T-helper 9 cell (primary cell): ENCODE measurements around the gene PHYHD1.

Experiments used
- DNase-seq: peaks from one replicate; pipeline ENCODE4 v3.0.0-alpha.2; 2020
- total RNA-seq, 2 donors: gene quantifications; one replicate each; lab custom pipeline; 2026; lab: John Stamatoyannopoulos, UW

The PHYHD1 gene
- 0.35 to 0.97 reads per million in 2 donors for total RNA-seq

- DNase-seq: no peak
Observed at GRCh38 chr9:128920381-128921058, at the start of gene PHYHD1. PHYHD1 (plus strand) TSS chr9:128920982; CDS start chr9:128922324, 1,342 bp downstream.

- no peak for DNase-seq
Observed at GRCh38 chr9:128877852-128878251, 42.9 kb upstream of the PHYHD1 start.

DNA sequence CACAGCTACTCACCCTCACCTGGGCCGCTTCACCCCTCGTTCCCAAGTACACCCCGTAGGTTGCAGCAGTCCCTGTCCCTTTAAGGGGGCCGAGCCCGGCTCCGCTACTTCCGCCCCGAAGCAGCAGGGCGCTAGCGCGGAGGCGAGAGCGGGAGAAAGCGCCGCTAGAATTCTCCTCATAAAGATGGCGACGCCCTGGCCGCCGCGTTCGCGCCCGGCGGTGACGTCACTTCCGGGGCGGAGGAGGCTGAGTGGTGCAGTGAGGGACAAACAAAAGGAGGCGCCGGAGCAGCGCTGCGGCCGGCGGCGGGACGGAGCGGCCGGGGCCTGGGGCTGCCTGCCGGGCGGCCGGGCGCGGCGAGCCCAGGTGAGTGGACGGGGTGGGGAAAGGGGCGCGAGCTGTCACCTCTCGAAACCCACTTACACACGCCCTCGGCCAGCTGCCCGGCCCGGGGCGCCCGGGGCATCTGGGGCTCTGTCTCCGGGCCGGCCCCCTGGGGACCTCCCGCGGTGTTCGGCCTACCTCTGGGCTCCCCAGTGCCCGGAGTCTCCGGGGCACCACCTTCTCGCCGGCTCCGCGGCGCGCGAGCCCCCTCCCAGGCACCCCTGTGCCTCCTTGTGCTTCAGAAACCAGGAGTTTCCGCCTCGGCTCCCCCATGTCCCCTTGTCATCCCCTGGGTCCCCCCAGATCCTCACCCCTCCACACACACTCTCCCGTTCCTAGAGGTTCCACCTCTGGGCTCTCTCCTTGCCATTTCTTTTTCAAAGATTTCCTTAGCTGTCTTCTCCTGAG is 38.7 kb upstream of the PHYHD1 start, which contains the start of the genes KYAT1 and LRRC8A:
KYAT1 (minus strand) TSS at position 67 of the 793 bp plus-strand sequence. CDS start 36,545 bp downstream, outside the sequence.
LRRC8A (plus strand) TSS at position 250 of the 793 bp plus-strand sequence. CDS start 25,032 bp downstream, outside the sequence.
- peak; percentile 98 for DNase-seq

- no peak for DNase-seq
Observed at GRCh38 chr9:128882677-128883603, 37.8 kb upstream of the PHYHD1 start.

DNA sequence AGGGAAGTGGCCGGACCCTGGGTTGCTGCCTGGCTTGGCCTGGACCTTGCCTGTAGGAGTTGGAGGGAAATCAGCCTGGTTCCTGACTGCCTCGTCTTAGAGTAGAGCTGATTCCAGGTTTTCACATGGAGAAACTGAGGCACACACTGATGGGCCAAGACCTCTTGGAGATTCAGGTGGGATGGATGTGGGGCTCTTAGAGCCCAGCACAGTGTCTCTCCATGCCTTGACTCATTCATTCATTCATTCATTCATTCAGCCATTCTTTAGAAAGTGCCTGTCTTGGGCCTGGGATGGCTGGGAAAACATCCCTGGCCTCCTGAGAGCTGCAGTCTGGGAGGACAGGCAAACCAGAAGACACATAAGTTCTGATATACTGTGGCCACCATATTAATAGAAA is 36.6 kb upstream of the PHYHD1 start:
- DNase-seq: no peak

- no peak for DNase-seq
Observed at GRCh38 chr9:128885376-128885775, 35.4 kb upstream of the PHYHD1 start.

DNA sequence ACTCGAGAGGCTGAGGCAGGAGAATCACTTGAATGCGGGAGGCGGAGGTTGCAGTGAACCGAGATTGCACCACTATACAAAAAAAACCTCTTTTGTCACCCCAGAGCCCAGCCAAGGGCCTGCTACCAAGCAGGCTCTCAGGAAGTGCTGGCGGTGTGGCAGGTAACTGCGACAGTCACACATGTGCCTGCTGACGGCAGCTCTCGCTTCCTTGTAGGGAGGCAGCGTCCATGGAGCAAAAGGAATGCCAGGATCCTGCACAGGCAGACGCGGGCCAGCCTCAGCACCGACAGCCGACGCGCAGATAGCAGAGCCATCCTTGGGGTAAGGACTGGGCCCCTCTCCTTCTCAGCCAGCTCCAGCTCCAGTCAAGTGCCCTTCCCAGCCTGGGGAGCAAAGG is 35.0 kb upstream of the PHYHD1 start:
- no peak for DNase-seq

GRCh38 chr9:128886211-128886891 is 34.4 kb upstream of the PHYHD1 start:
- DNase-seq: no peak

DNA sequence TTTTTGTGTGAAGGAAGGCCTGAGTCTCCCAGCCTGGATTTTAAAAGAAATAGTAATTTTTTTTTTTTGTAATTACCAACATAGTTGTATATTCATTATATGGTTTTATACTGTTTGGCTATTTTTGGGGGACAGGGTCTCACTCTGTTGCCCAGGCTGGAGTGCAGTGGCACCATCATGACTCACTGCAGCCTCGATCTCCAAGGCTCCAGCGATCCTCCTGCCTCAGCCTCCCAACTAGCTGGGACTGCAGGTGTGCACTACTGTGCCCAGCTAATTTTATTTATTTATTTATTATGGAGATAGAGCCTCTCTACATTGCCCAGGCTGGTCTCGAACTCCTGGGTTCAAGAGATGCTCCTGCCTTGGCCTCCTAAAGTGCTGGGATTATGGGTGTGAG is 33.7 kb upstream of the PHYHD1 start:
- DNase-seq: no peak

DNA sequence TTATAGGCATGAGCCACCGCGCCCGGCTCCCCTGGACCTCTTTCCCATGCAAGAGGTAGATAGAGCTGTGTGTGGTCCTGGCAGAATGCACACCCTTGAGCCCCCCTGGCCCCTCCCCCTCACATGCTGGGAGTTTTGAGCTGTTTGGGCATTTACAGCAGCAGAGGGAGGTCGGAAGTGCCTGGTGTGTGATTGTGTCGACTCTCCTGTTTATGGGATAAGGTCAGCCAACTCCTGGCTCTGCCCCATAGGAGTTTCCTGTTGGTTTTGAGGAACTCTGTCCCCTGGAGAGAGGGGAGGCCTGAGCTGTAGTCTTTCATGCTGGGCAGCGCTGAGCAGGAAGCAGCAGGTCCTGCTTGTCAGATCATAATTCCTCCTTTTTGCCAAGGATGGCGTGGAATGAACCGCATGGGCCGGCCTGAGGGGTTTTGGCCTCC is 32.9 kb upstream of the PHYHD1 start:
- no peak for DNase-seq

GRCh38 chr9:128891321-128892220 is 29.2 kb upstream of the PHYHD1 start:
- no peak for DNase-seq

DNA sequence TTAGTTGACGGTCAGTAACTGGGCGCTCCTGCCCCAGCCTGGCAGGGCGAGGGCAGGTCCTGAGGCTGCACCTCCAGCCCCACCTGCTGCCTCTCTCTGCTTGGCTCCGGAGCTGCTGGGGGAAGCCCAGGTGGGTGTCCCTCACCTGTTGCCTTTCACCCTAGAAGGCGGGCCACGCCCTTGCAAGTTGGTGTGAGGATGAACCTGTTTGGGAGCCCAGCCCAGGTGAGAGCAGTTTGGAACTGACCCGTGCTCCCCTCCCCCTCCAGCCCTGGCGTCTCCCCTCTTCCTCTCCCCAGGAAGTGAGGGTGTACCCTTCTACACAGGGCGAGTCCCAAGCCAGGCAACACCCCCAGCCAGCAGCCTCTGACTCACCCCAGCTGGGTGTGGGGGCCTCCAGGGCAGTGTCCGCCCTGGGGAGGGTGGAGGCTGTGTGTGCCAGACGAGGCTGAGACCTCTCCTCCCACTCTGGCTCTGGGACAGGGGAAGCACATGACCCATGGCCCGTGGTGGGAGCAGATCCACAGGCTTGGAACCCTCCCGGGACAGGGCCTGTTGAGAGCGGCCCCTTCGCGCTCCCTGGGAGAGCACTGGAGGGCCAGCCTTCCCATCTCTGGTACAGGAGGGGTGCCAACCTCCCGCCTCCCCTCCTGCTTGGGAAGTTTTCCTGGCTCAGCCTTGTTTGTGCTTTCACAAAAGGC is 28.4 kb upstream of the PHYHD1 start:
- no peak for DNase-seq

GRCh38 chr9:128893354-128893753 is 27.4 kb upstream of the PHYHD1 start:
- no peak for DNase-seq

DNA sequence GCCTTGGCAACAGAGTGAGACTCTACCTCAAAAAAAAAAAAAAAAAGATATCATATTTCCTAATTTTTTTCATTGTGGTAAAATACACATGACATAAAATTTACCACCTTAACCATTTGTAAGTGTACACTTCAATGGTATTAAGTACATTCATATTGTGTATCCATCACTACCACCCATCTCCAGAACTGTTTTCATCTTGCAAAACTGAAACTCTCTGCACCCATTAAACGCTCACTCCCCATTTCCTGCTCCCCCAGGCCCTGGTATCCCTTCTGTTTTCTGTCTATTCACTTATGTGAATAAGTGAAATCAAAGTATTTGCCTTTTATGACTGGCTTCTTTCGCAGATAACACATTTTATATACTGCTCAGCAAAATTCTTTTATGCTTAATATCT is 26.0 kb upstream of the PHYHD1 start:
- DNase-seq: no peak

GRCh38 chr9:128895556-128895955 is 25.2 kb upstream of the PHYHD1 start:
- no peak for DNase-seq

DNA sequence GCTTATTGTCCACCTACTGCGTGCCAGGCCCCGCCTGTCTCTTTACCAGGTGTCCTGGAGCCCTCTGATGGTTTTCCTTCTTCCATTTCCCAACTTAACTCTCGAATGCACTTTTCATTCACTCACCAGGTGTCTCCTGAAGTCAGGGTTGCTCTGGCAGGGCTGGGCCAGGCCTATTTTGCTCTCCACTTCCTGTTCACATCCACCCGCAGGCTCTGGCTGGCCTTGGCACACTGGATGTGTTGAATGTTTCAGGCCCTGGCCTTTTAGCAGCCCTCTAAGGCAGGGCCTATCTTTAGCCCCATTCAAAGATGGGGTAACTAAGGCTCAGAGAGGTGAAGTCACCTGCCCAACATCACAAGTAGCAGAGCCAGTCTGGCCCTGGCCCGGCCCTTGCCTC is 22.4 kb upstream of the PHYHD1 start:
- no peak for DNase-seq

GRCh38 chr9:128898845-128899565 is 21.8 kb upstream of the PHYHD1 start:
- no peak for DNase-seq

GRCh38 chr9:128899566-128900322 is 21.0 kb upstream of the PHYHD1 start:
- no peak for DNase-seq

GRCh38 chr9:128901379-128901778 is 19.4 kb upstream of the PHYHD1 start:
- no peak for DNase-seq
